Muscle layer of duodenum (tissue), 2 donors: Measurements from ENCODE around the gene SIRPA.

Source experiments
- H3K27ac ChIP-seq: one replicate; pipeline ENCODE4 v1.7.0; 2013; ENCODE audit warnings: mild to moderate bottlenecking, low read length
- H3K27me3 ChIP-seq: one replicate; pipeline ENCODE4 v1.7.0; 2013; ENCODE audit warnings: low read depth, mild to moderate bottlenecking, control low read depth, low read length
- H3K36me3 ChIP-seq, 2 donors: one replicate each; pipeline ENCODE4 v1.7.0; 2013; ENCODE audit warnings: low read length in 2 of 2, control low read depth in 1 of 2, mild to moderate bottlenecking in 1 of 2; ENCODE audit not compliant: insufficient read depth in 2 of 2, control insufficient read depth in 1 of 2
- H3K4me1 ChIP-seq, 2 donors: one replicate each; pipeline ENCODE4 v1.7.0; 2013; ENCODE audit warnings: low read length in 2 of 2, mild to moderate bottlenecking in 2 of 2, control low read depth in 1 of 2, moderate library complexity in 1 of 2; ENCODE audit not compliant: insufficient read depth in 2 of 2, control insufficient read depth in 1 of 2
- H3K4me3 ChIP-seq, 2 donors: one replicate each; pipeline ENCODE4 v1.7.0; 2013; ENCODE audit warnings: low read length in 2 of 2, low read depth in 1 of 2, mild to moderate bottlenecking in 1 of 2
- H3K9me3 ChIP-seq, 2 donors: one replicate each; pipeline ENCODE4 v1.7.0; 2013; ENCODE audit warnings: low read length in 2 of 2, control low read depth in 1 of 2, mild to moderate bottlenecking in 1 of 2; ENCODE audit not compliant: control insufficient read depth in 1 of 2
- donor health status: healthy.

Gene SIRPA

GRCh38 chr20:1857466-1857865, 37.7 kb upstream of the SIRPA start:
- no peaks in the 10 kb centered on the region for H3K9me3 ChIP-seq
- no peaks in the 10 kb centered on the region for H3K36me3 ChIP-seq
- no peak overlapping the region for H3K27ac ChIP-seq
- H3K4me3 ChIP-seq = no peak overlapping the region
- H3K27me3 ChIP-seq = peaks cover 4% of the 10 kb centered on the region
- no peaks in the 10 kb centered on the region for H3K4me1 ChIP-seq

GRCh38 chr20:1858871-1859270, 36.3 kb upstream of the SIRPA start:
- no peak overlapping the region for H3K4me3 ChIP-seq
- H3K27ac ChIP-seq = no peak overlapping the region
- no peaks in the 10 kb centered on the region for H3K4me1 ChIP-seq
- H3K36me3 ChIP-seq = no peaks in the 10 kb centered on the region
- H3K9me3 ChIP-seq = no peaks in the 10 kb centered on the region
- peaks cover 4% of the 10 kb centered on the region for H3K27me3 ChIP-seq

GRCh38 chr20:1860446-1860845, 34.8 kb upstream of the SIRPA start:
- no peaks in the 10 kb centered on the region for H3K9me3 ChIP-seq
- no peaks in the 10 kb centered on the region for H3K4me1 ChIP-seq
- H3K36me3 ChIP-seq = no peaks in the 10 kb centered on the region
- H3K27me3 ChIP-seq = no peaks in the 10 kb centered on the region
- no peak overlapping the region for H3K4me3 ChIP-seq
- H3K27ac ChIP-seq = no peak overlapping the region

- Histone ChIP-seq H3K9me3 (no peaks in the 10 kb centered on the region), H3K27ac (no peak overlapping the region), H3K27me3 (no peaks in the 10 kb centered on the region), H3K4me3 (no peak overlapping the region), H3K36me3 (no peaks in the 10 kb centered on the region), H3K4me1 (no peaks in the 10 kb centered on the region)
Observed at GRCh38 chr20:1861347-1861976, 33.7 kb upstream of the SIRPA start.

- Histone ChIP-seq H3K27ac (no peak overlapping the region), H3K36me3 (no peaks in the 10 kb centered on the region), H3K27me3 (no peaks in the 10 kb centered on the region), H3K4me3 (no peak overlapping the region), H3K4me1 (no peaks in the 10 kb centered on the region), H3K9me3 (no peaks in the 10 kb centered on the region)
Observed at GRCh38 chr20:1861996-1862662, 33.1 kb upstream of the SIRPA start.

GRCh38 chr20:1862663-1863053, 32.5 kb upstream of the SIRPA start:
- no peaks in the 10 kb centered on the region for H3K36me3 ChIP-seq
- H3K27ac ChIP-seq = no peak overlapping the region
- H3K9me3 ChIP-seq = no peaks in the 10 kb centered on the region
- H3K27me3 ChIP-seq = no peaks in the 10 kb centered on the region
- H3K4me3 ChIP-seq = no peak overlapping the region
- no peaks in the 10 kb centered on the region for H3K4me1 ChIP-seq

GRCh38 chr20:1863296-1863695, 31.9 kb upstream of the SIRPA start:
- H3K4me3 ChIP-seq = no peak overlapping the region
- no peak overlapping the region for H3K27ac ChIP-seq
- no peaks in the 10 kb centered on the region for H3K4me1 ChIP-seq
- no peaks in the 10 kb centered on the region for H3K36me3 ChIP-seq
- no peaks in the 10 kb centered on the region for H3K9me3 ChIP-seq
- no peaks in the 10 kb centered on the region for H3K27me3 ChIP-seq

- no peaks in the 10 kb centered on the region for H3K36me3 ChIP-seq
- H3K4me1 ChIP-seq = no peaks in the 10 kb centered on the region
- H3K27me3 ChIP-seq = no peaks in the 10 kb centered on the region
- no peaks in the 10 kb centered on the region for H3K9me3 ChIP-seq
- no peak overlapping the region for H3K4me3 ChIP-seq
- H3K27ac ChIP-seq = no peak overlapping the region
Observed at GRCh38 chr20:1866834-1867233, 28.4 kb upstream of the SIRPA start.

GRCh38 chr20:1867495-1868260, 27.5 kb upstream of the SIRPA start:
- Histone ChIP-seq H3K27me3 (no peaks in the 10 kb centered on the region), H3K4me1 (no peaks in the 10 kb centered on the region), H3K4me3 (no peak overlapping the region), H3K9me3 (no peaks in the 10 kb centered on the region), H3K36me3 (no peaks in the 10 kb centered on the region), H3K27ac (no peak overlapping the region)

- Histone ChIP-seq H3K36me3 (no peaks in the 10 kb centered on the region), H3K27me3 (no peaks in the 10 kb centered on the region), H3K27ac (no peak overlapping the region), H3K4me3 (no peak overlapping the region), H3K4me1 (no peaks in the 10 kb centered on the region), H3K9me3 (no peaks in the 10 kb centered on the region)
Observed at GRCh38 chr20:1868856-1869255, 26.4 kb upstream of the SIRPA start.

GRCh38 chr20:1870323-1870722, 24.9 kb upstream of the SIRPA start:
- Histone ChIP-seq H3K9me3 (no peaks in the 10 kb centered on the region), H3K4me1 (no peaks in the 10 kb centered on the region), H3K4me3 (no peak overlapping the region), H3K27me3 (no peaks in the 10 kb centered on the region), H3K27ac (no peak overlapping the region), H3K36me3 (no peaks in the 10 kb centered on the region)
